ENCODE results near the gene PRDX2.

The PRDX2 gene

GRCh38 chr19:12749938-12750521, 51.6 kb downstream of the PRDX2 start:
- DNase-seq, result no peak

DNA sequence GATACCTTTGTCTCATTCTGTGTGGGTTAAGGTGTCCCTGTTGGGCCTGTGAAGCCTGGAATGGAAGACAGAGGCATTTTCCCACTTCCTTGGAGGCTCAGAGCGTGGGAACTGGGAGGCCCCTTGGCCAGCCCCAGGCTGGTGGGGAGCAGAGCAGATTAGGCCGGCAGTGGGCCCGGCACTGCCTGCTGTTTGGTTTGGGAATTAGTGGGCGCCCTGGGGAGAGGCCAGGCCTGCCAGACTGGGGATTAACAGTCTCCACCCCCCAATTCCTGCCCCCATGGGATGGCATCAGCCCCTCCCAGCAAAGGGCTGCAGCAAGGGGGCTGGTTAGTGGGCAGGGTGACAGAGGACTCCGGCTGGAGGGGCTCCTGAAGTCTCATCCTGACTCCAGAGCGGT, 53.1 kb downstream of the PRDX2 start:
- DNase-seq, result no peak
